WERI-Rb-1 (cell line): ENCODE data around the gene ING2.
"Not testable (repeated sequence)": the region's sequence is repeated elsewhere in the genome, so short reads cannot be mapped to it uniquely, and the experiment has no call there.

Experiments
- DNase-seq: peaks from one replicate; pipeline ENCODE4 v3.0.0-alpha.2; 2020
- H3K27ac ChIP-seq: fragments of 250-450 bp; sonication (Bioruptor Pico); 2 replicates; pipeline ENCODE4 v1.5.1; 2020; ENCODE audit warnings: mild to moderate bottlenecking, moderate library complexity
- H3K27me3 ChIP-seq: fragments of 250-450 bp; sonication (Bioruptor Pico); 2 replicates; pipeline ENCODE4 v1.5.1; 2021; ENCODE audit warnings: mild to moderate bottlenecking, low read depth, moderate library complexity; ENCODE audit not compliant: insufficient read depth, severe bottlenecking
- H3K36me3 ChIP-seq: fragments of 250-450 bp; sonication (Bioruptor Pico); 2 replicates; pipeline ENCODE4 v1.5.1; 2020; ENCODE audit warnings: mild to moderate bottlenecking, moderate library complexity
- H3K4me3 ChIP-seq: 2 replicates; pipeline ENCODE4 v1.5.1; 2011; ENCODE audit warnings: low read depth, mild to moderate bottlenecking, control low read depth, low read length
- H3K9me3 ChIP-seq: fragments of 250-450 bp; sonication (Bioruptor Pico); 2 replicates; pipeline ENCODE4 v1.5.1; 2021; ENCODE audit warnings: mild to moderate bottlenecking, moderate library complexity; ENCODE audit not compliant: severe bottlenecking
- TF ChIP-seq, protein P1 (sequence below): IDR thresholded peaks from 2 replicates; pipeline ENCODE4 v1.5.1; 2011; ENCODE audit warnings: low read depth, mild to moderate bottlenecking, control low read depth, inconsistent platforms, low read length

Gene ING2

GRCh38 chr4:183546376-183546775 lies 41.5 kb downstream of the ING2 start:
- Histone ChIP-seq H3K27ac (no peak overlapping the region), H3K36me3 (no peaks in the 10 kb centered on the region), H3K4me3 (no peak overlapping the region), H3K27me3 (no peaks in the 10 kb centered on the region), H3K9me3 (no peaks in the 10 kb centered on the region)
- DNase-seq = no peak
- TF ChIP-seq, protein P1, sequence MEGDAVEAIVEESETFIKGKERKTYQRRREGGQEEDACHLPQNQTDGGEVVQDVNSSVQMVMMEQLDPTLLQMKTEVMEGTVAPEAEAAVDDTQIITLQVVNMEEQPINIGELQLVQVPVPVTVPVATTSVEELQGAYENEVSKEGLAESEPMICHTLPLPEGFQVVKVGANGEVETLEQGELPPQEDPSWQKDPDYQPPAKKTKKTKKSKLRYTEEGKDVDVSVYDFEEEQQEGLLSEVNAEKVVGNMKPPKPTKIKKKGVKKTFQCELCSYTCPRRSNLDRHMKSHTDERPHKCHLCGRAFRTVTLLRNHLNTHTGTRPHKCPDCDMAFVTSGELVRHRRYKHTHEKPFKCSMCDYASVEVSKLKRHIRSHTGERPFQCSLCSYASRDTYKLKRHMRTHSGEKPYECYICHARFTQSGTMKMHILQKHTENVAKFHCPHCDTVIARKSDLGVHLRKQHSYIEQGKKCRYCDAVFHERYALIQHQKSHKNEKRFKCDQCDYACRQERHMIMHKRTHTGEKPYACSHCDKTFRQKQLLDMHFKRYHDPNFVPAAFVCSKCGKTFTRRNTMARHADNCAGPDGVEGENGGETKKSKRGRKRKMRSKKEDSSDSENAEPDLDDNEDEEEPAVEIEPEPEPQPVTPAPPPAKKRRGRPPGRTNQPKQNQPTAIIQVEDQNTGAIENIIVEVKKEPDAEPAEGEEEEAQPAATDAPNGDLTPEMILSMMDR = no peak

DNA sequence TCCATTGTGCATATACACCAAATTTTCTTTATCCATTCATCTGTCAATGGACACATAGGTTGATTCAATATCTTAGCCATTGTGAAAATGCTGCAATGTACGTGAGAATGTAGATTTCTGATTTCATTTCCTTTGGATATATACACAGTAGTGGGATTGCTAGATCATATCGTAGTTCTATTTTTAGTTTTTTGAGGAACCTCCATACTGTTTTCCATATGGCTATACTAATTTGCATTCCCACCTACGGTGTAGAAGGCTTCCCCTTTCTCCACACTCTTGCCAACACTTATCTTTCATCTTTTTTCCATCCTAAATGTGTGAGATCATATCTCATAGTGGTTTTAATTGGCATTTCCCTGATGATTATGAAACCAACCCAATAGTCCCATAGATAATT lies 43.4 kb downstream of the ING2 start:
- no peak overlapping the region for H3K27ac ChIP-seq
- TF ChIP-seq, protein P1 = no peak
- DNase-seq = no peak
- H3K36me3 ChIP-seq = no peaks in the 10 kb centered on the region
- H3K4me3 ChIP-seq = no peak overlapping the region
- H3K9me3 ChIP-seq = peaks cover 10% of the 10 kb centered on the region
- no peaks in the 10 kb centered on the region for H3K27me3 ChIP-seq

GRCh38 chr4:183550345-183551093 lies 45.7 kb downstream of the ING2 start:
- no peak overlapping the region for H3K4me3 ChIP-seq
- DNase-seq = no peak
- H3K27ac ChIP-seq = no peak overlapping the region
- no peaks in the 10 kb centered on the region for H3K36me3 ChIP-seq
- TF ChIP-seq, protein P1 = no peak
- peaks cover 10% of the 10 kb centered on the region for H3K9me3 ChIP-seq
- H3K27me3 ChIP-seq = no peaks in the 10 kb centered on the region

DNA sequence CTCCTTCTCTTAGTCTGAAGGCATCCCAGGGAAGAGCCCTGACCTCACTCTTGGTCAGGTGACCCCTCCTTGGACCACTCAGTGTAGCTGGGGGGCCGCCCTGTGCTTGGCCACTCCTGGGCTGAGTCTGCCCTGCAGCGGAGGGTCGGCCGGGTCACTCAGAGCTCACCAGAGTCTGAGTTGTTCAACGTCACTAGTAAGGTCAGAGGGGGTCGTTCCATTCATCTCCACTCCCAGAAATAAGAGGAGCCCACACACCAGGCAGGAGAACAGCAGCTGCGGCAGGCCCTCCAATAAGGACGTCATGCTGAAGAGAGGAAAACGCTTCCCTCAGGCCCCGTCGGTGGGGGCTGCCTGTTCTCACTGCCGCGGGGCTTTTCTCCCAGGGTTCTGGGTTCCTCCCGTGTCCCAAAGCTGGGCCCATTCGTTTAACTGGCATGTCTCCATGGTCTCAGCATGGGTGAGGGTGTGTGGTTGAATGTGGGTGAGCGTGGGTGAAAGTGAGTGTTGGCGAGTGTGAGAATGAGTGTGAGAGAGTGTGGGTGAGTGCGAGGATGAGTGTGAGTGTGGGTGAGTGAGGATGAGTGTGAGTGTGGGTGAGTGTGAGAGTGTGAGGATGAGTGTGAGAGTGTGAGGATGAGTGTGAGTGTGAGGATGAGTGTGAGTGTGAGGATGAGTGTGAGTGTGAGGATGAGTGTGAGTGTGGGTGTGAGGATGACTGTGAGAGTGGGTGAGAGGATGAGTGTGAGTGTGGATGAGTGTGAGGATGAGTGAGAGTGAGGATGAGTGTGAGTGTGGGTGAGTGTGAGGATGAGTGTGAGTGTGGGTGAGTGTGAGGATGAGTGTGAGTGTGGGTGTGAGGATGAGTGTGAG lies 47.7 kb downstream of the ING2 start:
- TF ChIP-seq, protein P1 = no peak
- no peak overlapping the region for H3K4me3 ChIP-seq
- no peaks in the 10 kb centered on the region for H3K27me3 ChIP-seq
- H3K27ac ChIP-seq = no peak overlapping the region
- no peaks in the 10 kb centered on the region for H3K36me3 ChIP-seq
- H3K9me3 ChIP-seq = peaks cover 10% of the 10 kb centered on the region
- DNase-seq = no peak

- not testable (repeated sequence) for H3K36me3 ChIP-seq, H3K9me3 ChIP-seq, H3K27ac ChIP-seq, H3K27me3 ChIP-seq, H3K4me3 ChIP-seq, DNase-seq
Observed at GRCh38 chr4:183553147-183553478, 48.3 kb downstream of the ING2 start.

GRCh38 chr4:183553601-183554345 lies 48.9 kb downstream of the ING2 start:
- Histone ChIP-seq H3K36me3 (no peaks in the 10 kb centered on the region), H3K27ac (no peak overlapping the region), H3K27me3 (no peaks in the 10 kb centered on the region), H3K9me3 (peaks cover 10% of the 10 kb centered on the region), H3K4me3 (no peak overlapping the region)
- DNase-seq = no peak
- TF ChIP-seq, protein P1 = no peak
